Neural cell (in vitro differentiated cells): ENCODE data around the gene CFAP65. TPM values are rescaled to one million over a fixed set of nuclear protein-coding genes. Genes with fewer than 3 reads are reported as not detected.

Source experiments
- H2AFZ ChIP-seq: fragments of 200-600, 300-800 bp; sonication (generic), shearing (Covaris generic); 2 replicates; pipeline ENCODE4 v1.6.0; 2014; ENCODE audit warnings: low read depth, mild to moderate bottlenecking, antibody characterized with exemption, low read length, moderate library complexity
- H3F3A ChIP-seq: fragments of 200-600 bp; shearing (Covaris generic); 2 replicates; pipeline ENCODE4 v1.6.1; 2016; ENCODE audit warnings: mild to moderate bottlenecking, moderate library complexity, mixed read lengths, antibody characterized with exemption, low read length; ENCODE audit not compliant: insufficient read depth, poor library complexity, severe bottlenecking
- H3K27ac ChIP-seq: fragments of 200-600, 300-800 bp; sonication (generic), shearing (Covaris generic); 2 replicates; pipeline ENCODE4 v1.5.1; 2014; ENCODE audit warnings: mild to moderate bottlenecking, low read length, moderate library complexity
- H3K27me3 ChIP-seq: fragments of 300-800, 200-600 bp; sonication (generic), shearing (Covaris generic); 2 replicates; pipeline ENCODE4 v1.6.0; 2014; ENCODE audit warnings: mild to moderate bottlenecking, low read depth, low read length, moderate library complexity; ENCODE audit not compliant: insufficient read depth
- H3K36me3 ChIP-seq: fragments of 300-800, 200-600 bp; sonication (generic), shearing (Covaris generic); 2 replicates; pipeline ENCODE4 v1.5.1; 2014; ENCODE audit warnings: mild to moderate bottlenecking, antibody characterized with exemption, low read length, moderate library complexity; ENCODE audit not compliant: insufficient read depth
- H3K4me2 ChIP-seq: fragments of 300-800, 200-600 bp; sonication (generic), shearing (Covaris generic); 2 replicates; pipeline ENCODE4 v1.6.0; 2014; ENCODE audit warnings: mild to moderate bottlenecking, low read length
- H3K4me3 ChIP-seq: fragments of 300-800, 200-600 bp; sonication (generic), shearing (Covaris generic); 2 replicates; pipeline ENCODE4 v1.5.1; 2014; ENCODE audit warnings: mild to moderate bottlenecking, low read length, moderate library complexity
- H3K79me2 ChIP-seq: fragments of 200-600 bp; shearing (Covaris generic); replicated peaks from 2 replicates; pipeline ENCODE4 v1.6.0; 2014; ENCODE audit warnings: mild to moderate bottlenecking, low read length, moderate library complexity; ENCODE audit not compliant: insufficient read depth
- H3K9ac ChIP-seq: fragments of 300-800, 200-600 bp; sonication (generic), shearing (Covaris generic); 2 replicates; pipeline ENCODE4 v1.6.1; 2016; ENCODE audit warnings: mild to moderate bottlenecking, low read length, mixed read lengths
- H3K9me2 ChIP-seq: fragments of 200-600 bp; shearing (Covaris generic); 2 replicates; pipeline ENCODE4 v1.6.1; 2016; ENCODE audit warnings: mild to moderate bottlenecking, low read length, mixed read lengths; ENCODE audit not compliant: insufficient read depth
- H3K9me3 ChIP-seq: fragments of 200-600, 300-800 bp; sonication (generic), shearing (Covaris generic); 2 replicates; pipeline ENCODE4 v1.6.1; 2016; ENCODE audit warnings: mild to moderate bottlenecking, mixed run types, low read length, moderate library complexity, mixed read lengths
- H4K20me1 ChIP-seq: fragments of 200-600 bp; shearing (Covaris generic); 2 replicates; pipeline ENCODE4 v1.6.1; 2016; ENCODE audit warnings: mild to moderate bottlenecking, mixed run types; ENCODE audit not compliant: insufficient read depth
- CTCF ChIP-seq: fragments of 450-650 bp; IDR thresholded peaks from 2 replicates; pipeline ENCODE4 v1.5.1; 2014; ENCODE audit warnings: antibody characterized with exemption, mild to moderate bottlenecking, moderate library complexity; ENCODE audit not compliant: poor library complexity, severe bottlenecking
- EP300 ChIP-seq: fragments of 450-650 bp; conservative IDR thresholded peaks from 2 replicates; pipeline ENCODE4 v1.6.1; 2014; ENCODE audit warnings: antibody characterized with exemption, mild to moderate bottlenecking, moderate library complexity; ENCODE audit not compliant: poor library complexity, severe bottlenecking
- EZH2 ChIP-seq: fragments of 200-600, 300-800 bp; shearing (Covaris generic), sonication (generic); IDR thresholded peaks from 2 replicates; pipeline ENCODE4 v1.6.1; 2014; ENCODE audit warnings: antibody characterized with exemption, low read length, borderline replicate concordance, mild to moderate bottlenecking; ENCODE audit not compliant: insufficient read depth, poor library complexity, severe bottlenecking
- MXI1 ChIP-seq: fragments of 450-650 bp; conservative IDR thresholded peaks from 2 replicates; pipeline ENCODE4 v1.6.1; 2014; ENCODE audit warnings: antibody characterized with exemption, mild to moderate bottlenecking; ENCODE audit not compliant: poor library complexity, severe bottlenecking
- POLR2AphosphoS5 ChIP-seq: IDR thresholded peaks from 2 replicates; pipeline ENCODE4 v1.6.1; 2012
- RAD21 ChIP-seq: fragments of 450-650 bp; conservative IDR thresholded peaks from 2 replicates; pipeline ENCODE4 v1.6.1; 2014; ENCODE audit warnings: antibody characterized with exemption, mild to moderate bottlenecking, moderate library complexity
- REST ChIP-seq: IDR thresholded peaks from 2 replicates; pipeline ENCODE4 v1.6.1; 2012; ENCODE audit warnings: borderline replicate concordance
- SMC3 ChIP-seq: fragments of 450-650 bp; conservative IDR thresholded peaks from 2 replicates; pipeline ENCODE4 v1.6.1; 2014; ENCODE audit warnings: antibody characterized with exemption, mild to moderate bottlenecking, moderate library complexity; ENCODE audit not compliant: poor library complexity
- TAF1 ChIP-seq: IDR thresholded peaks from 2 replicates; pipeline ENCODE4 v1.6.1; 2012; ENCODE audit warnings: low read depth
- polyA plus RNA-seq: library from polyadenylated mRNA; depleted of rRNA; stranded (reverse); fragments of >200 nt; gene quantifications from 2 replicates; pipeline ENCODE4 v1.2.3, GENCODE V29; 2014

Gene CFAP65
- polyA plus RNA-seq, 1 donor from 2014 or later, result 1.1 TPM

GRCh38 chr2:219086196-219086595 is 44.9 kb upstream of the CFAP65 start:
- TF ChIP-seq MXI1 (no peak), CTCF (no peak), POLR2AphosphoS5 (no peak), REST (no peak), TAF1 (no peak), EZH2 (no peak), EP300 (no peak), RAD21 (no peak), SMC3 (no peak)
- Histone ChIP-seq H3F3A (no peaks in the 10 kb centered on the region), H3K79me2 (no peaks in the 10 kb centered on the region), H2AFZ (no peak overlapping the region), H3K9me3 (no peaks in the 10 kb centered on the region), H3K4me2 (no peak overlapping the region), H3K9ac (no peak overlapping the region), H3K4me3 (no peak overlapping the region), H3K36me3 (no peaks in the 10 kb centered on the region), H3K27me3 (no peaks in the 10 kb centered on the region), H3K9me2 (no peaks in the 10 kb centered on the region), H3K27ac (no peak overlapping the region), H4K20me1 (no peaks in the 10 kb centered on the region)

- no peaks in the 10 kb centered on the region for H3K9me3 ChIP-seq
- TF ChIP-seq RAD21, result no peak
These were observed 43.5 kb upstream of the CFAP65 start for GRCh38 chr2:219084791-219085190.

GRCh38 chr2:219082332-219082958 is 41.1 kb upstream of the CFAP65 start:
- no peaks in the 10 kb centered on the region for H3K36me3 ChIP-seq
- H4K20me1 ChIP-seq, result no peaks in the 10 kb centered on the region
- H3K4me2 ChIP-seq, result no peak overlapping the region
- no peaks in the 10 kb centered on the region for H3K27me3 ChIP-seq
- H3K9me2 ChIP-seq, result no peaks in the 10 kb centered on the region
- no peak overlapping the region for H3K4me3 ChIP-seq
- no peak overlapping the region for H3K9ac ChIP-seq
- H3K27ac ChIP-seq, result no peak overlapping the region
- H3F3A ChIP-seq, result no peaks in the 10 kb centered on the region
- no peak overlapping the region for H2AFZ ChIP-seq
- TF ChIP-seq SMC3 (no peak), MXI1 (no peak), CTCF (no peak), TAF1 (no peak), REST (no peak), RAD21 (no peak), EZH2 (no peak), POLR2AphosphoS5 (no peak)
- H3K79me2 ChIP-seq, result no peaks in the 10 kb centered on the region
- H3K9me3 ChIP-seq, result no peaks in the 10 kb centered on the region

More at GRCh38 chr2:219084791-219085190, 43.5 kb upstream of the CFAP65 start:
- H3K36me3 ChIP-seq, result no peaks in the 10 kb centered on the region
- H4K20me1 ChIP-seq, result no peaks in the 10 kb centered on the region
- no peaks in the 10 kb centered on the region for H3F3A ChIP-seq
- no peaks in the 10 kb centered on the region for H3K27me3 ChIP-seq
- no peak overlapping the region for H3K9ac ChIP-seq
- no peak overlapping the region for H3K4me3 ChIP-seq
- no peaks in the 10 kb centered on the region for H3K79me2 ChIP-seq
- H2AFZ ChIP-seq, result no peak overlapping the region
- no peaks in the 10 kb centered on the region for H3K9me2 ChIP-seq
- no peak overlapping the region for H3K27ac ChIP-seq
- H3K4me2 ChIP-seq, result no peak overlapping the region
